ENCODE measurements around the gene DEFB128.
A peak's percentile ranks its signal among the peaks of the same experiment; 100 is the strongest.
"Not testable (repeated sequence)": the region's sequence is repeated elsewhere in the genome, so short reads cannot be mapped to it uniquely, and the experiment has no call there.

Gene DEFB128

DNA sequence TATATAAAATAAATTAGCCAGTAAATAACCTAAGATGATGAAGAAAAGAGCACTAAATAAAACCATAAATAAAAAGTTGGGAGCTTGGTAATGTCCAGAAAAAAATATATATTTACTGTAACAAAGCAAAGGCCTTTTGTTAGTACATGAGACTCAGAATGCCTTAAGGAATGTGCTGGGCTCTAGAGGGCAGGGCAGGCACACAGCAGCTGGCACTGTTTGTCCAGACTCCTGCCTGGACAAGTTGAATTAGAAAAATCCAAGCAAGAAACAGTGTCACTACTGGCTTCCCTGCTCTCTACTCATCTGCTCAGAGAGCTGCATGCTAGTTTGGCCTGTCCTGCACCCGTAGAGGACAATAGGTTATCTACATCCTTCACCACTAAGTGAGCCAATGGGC is 46.4 kb upstream of the DEFB128 start:
- Histone ChIP-seq H3K27ac (replicated peaks) (no peak overlapping the region), H3K4me3 (replicated peaks; ENCODE audit: insufficient read depth, low read length) (no peak overlapping the region), H3K27me3 (ENCODE audit: insufficient read depth, poor library complexity, severe bottlenecking) (no peaks in the 10 kb centered on the region)
- TF ChIP-seq GABPA (IDR thresholded peaks at IDR 0.05; ENCODE audit: low read depth) (no peak), SPI1 (IDR thresholded peaks at IDR 0.05; ENCODE audit: borderline replicate concordance, low read depth) (no peak), POLR2AphosphoS5 (IDR thresholded peaks at IDR 0.05; ENCODE audit: low read depth) (no peak)
- TF ChIP-seq, protein P1, sequence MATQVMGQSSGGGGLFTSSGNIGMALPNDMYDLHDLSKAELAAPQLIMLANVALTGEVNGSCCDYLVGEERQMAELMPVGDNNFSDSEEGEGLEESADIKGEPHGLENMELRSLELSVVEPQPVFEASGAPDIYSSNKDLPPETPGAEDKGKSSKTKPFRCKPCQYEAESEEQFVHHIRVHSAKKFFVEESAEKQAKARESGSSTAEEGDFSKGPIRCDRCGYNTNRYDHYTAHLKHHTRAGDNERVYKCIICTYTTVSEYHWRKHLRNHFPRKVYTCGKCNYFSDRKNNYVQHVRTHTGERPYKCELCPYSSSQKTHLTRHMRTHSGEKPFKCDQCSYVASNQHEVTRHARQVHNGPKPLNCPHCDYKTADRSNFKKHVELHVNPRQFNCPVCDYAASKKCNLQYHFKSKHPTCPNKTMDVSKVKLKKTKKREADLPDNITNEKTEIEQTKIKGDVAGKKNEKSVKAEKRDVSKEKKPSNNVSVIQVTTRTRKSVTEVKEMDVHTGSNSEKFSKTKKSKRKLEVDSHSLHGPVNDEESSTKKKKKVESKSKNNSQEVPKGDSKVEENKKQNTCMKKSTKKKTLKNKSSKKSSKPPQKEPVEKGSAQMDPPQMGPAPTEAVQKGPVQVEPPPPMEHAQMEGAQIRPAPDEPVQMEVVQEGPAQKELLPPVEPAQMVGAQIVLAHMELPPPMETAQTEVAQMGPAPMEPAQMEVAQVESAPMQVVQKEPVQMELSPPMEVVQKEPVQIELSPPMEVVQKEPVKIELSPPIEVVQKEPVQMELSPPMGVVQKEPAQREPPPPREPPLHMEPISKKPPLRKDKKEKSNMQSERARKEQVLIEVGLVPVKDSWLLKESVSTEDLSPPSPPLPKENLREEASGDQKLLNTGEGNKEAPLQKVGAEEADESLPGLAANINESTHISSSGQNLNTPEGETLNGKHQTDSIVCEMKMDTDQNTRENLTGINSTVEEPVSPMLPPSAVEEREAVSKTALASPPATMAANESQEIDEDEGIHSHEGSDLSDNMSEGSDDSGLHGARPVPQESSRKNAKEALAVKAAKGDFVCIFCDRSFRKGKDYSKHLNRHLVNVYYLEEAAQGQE (IDR thresholded peaks at IDR 0.05; ENCODE audit: insufficient replicate concordance, low read depth), result no peak
- TF ChIP-seq, protein P2, sequence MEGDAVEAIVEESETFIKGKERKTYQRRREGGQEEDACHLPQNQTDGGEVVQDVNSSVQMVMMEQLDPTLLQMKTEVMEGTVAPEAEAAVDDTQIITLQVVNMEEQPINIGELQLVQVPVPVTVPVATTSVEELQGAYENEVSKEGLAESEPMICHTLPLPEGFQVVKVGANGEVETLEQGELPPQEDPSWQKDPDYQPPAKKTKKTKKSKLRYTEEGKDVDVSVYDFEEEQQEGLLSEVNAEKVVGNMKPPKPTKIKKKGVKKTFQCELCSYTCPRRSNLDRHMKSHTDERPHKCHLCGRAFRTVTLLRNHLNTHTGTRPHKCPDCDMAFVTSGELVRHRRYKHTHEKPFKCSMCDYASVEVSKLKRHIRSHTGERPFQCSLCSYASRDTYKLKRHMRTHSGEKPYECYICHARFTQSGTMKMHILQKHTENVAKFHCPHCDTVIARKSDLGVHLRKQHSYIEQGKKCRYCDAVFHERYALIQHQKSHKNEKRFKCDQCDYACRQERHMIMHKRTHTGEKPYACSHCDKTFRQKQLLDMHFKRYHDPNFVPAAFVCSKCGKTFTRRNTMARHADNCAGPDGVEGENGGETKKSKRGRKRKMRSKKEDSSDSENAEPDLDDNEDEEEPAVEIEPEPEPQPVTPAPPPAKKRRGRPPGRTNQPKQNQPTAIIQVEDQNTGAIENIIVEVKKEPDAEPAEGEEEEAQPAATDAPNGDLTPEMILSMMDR (IDR thresholded peaks at IDR 0.05; ENCODE audit: insufficient read depth, low read length), result no peak
- no peak for DNase-seq (ENCODE audit: low read depth in 1 of 2, low spot score in 1 of 2)

DNA sequence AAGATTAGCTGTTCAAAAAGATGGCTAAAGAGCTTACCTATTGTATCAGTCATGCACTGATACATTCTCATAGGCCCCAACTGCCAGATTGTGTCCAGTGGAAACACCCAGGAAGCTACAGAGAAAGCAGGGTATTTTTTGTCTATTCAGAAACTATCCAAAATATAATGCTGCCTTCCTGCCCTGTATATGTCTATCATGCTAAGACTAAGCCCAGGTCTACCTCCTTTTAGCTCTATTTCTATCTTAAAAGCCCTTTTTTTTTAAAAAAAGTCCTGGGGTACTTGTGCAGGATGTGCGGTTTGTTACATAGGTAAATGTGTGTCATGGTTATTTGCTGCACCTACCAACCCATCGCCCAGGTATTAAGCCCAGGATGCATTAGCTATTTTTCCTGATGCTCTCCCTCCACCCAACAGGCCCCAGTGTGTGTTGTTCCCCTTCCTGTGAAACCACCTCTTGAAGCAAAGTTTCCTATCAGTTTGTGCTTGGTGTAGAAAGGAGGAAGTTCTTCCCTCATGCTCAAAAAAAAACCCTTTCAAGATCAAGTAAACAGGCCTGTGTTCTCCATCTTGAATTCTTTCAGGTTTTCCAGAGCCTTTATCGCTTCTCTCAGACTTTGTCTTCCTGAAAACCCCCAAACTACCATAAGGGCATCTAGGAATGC is 38.1 kb upstream of the DEFB128 start:
- DNase-seq (ENCODE audit: low read depth in 1 of 2, low spot score in 1 of 2), result peak; percentile 18 to 68
- Histone ChIP-seq H3K4me3 (replicated peaks; ENCODE audit: insufficient read depth, low read length) (no peak overlapping the region), H3K27me3 (ENCODE audit: insufficient read depth, poor library complexity, severe bottlenecking) (no peaks in the 10 kb centered on the region), H3K27ac (replicated peaks) (peak overlapping the region; percentile 65)
- TF ChIP-seq POLR2AphosphoS5 (IDR thresholded peaks at IDR 0.05; ENCODE audit: low read depth) (no peak), SPI1 (IDR thresholded peaks at IDR 0.05; ENCODE audit: borderline replicate concordance, low read depth) (peak; percentile 43; the same call in 1 of the 2 replicates)

DNA sequence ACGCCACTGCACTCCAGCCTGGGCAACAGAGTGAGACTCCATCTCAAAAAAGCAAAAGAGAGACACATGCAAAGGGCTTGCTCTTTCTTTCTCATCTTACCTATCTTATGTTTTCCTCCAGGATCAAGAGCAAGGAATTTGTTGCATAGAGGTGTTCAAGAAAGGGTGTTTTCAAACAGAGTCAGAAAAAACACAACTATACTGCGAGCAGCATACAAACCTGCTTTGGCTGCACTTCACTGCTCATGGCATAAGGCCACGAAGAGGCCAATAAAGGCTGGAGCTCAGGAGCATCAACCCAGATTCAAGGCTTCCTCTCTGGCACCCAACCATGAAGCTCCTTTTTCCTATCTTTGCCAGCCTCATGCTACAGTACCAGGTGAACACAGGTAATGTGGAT is 37.4 kb upstream of the DEFB128 start, which contains the start of gene DEFB129:
Gene DEFB129, plus strand, starts transcription at position 301 of the 400 bp plus-strand sequence. Its CDS starts 31 bp downstream, at position 332.
- H3K4me3 ChIP-seq (replicated peaks; ENCODE audit: insufficient read depth, low read length), result no peak within 1 kb of the TSS
- H3K27ac ChIP-seq (replicated peaks), result peak within 1 kb of the TSS; percentile 65
- no peak for DNase-seq (ENCODE audit: low read depth in 1 of 2, low spot score in 1 of 2)
- TF ChIP-seq, protein P1 (IDR thresholded peaks at IDR 0.05; ENCODE audit: insufficient replicate concordance, low read depth), result no peak
- TF ChIP-seq, protein P2 (IDR thresholded peaks at IDR 0.05; ENCODE audit: insufficient read depth, low read length), result no peak
- TF ChIP-seq POLR2AphosphoS5 (IDR thresholded peaks at IDR 0.05; ENCODE audit: low read depth), result no peak
- no peak for TF ChIP-seq SPI1 (IDR thresholded peaks at IDR 0.05; ENCODE audit: borderline replicate concordance, low read depth)
- no peak for TF ChIP-seq GABPA (IDR thresholded peaks at IDR 0.05; ENCODE audit: low read depth)
- H3K27me3 ChIP-seq (ENCODE audit: insufficient read depth, poor library complexity, severe bottlenecking), result no peaks in the 10 kb centered on the region

DNA sequence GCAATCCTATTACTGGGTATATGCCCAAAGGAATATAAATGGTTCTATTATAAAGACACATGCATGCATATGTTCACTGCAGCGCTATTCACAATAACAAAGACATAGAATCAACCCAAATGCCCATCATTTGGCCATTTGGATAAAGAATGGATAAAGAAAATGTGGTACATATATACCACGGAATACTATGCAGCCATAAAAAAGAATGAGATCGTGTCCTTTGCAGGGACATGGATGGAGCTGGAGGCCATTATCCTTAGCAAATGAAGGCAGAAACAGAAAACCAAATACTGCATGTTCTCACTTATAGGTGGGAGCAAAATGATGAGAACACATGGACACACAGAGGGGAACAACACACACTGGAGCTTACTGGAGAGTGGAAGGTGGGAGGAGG is 36.4 kb upstream of the DEFB128 start:
- not testable (repeated sequence) for DNase-seq (ENCODE audit: low read depth in 1 of 2, low spot score in 1 of 2)

More for the DNA sequence above, 36.4 kb upstream of the DEFB128 start:
- H3K27ac ChIP-seq (replicated peaks); H3K4me3 ChIP-seq (replicated peaks; ENCODE audit: insufficient read depth, low read length); H3K27me3 ChIP-seq (ENCODE audit: insufficient read depth, poor library complexity, severe bottlenecking): not testable (repeated sequence)

Measured in HL-60 (cell line).